HEK293 (cell line): Measurements from ENCODE around the gene REG3G.

Experiments used
- CTCF ChIA-PET: fragments of 350-600 bp; formaldehyde crosslinking; extraction: SDS; loops from one replicate; lab custom pipeline; 2021; ENCODE audit warnings: antibody characterized with exemption; lab: Yijun Ruan, JAX
- POLR2A ChIA-PET: fragments of 300-600 bp; formaldehyde crosslinking; extraction: SDS; loops from one replicate; lab custom pipeline; 2020; ENCODE audit warnings: antibody characterized with exemption, inconsistent platforms; lab: Yijun Ruan, JAX
- H3K27ac ChIP-seq: fragments of 200-500 bp; sonication (Bioruptor generic); 2 replicates; pipeline ENCODE4 v1.5.1; 2014; ENCODE audit warnings: low read depth, low read length, control low read depth, inconsistent platforms; ENCODE audit errors: extremely low read depth
- H3K36me3 ChIP-seq, 2 experiments: fragments of 200-500 bp in 1 of 2; sonication (Bioruptor generic) in 1 of 2; 1 replicate in 1 of 2; 2 replicates in 1 of 2; pipeline ENCODE4 v1.5.1; 2014 to 2017; ENCODE audit warnings: inconsistent platforms in 2 of 2, low read length in 2 of 2; ENCODE audit not compliant: control insufficient read depth in 2 of 2, insufficient read depth in 1 of 2
- H3K4me1 ChIP-seq: fragments of 200-500 bp; sonication (Bioruptor generic); 2 replicates; pipeline ENCODE4 v1.5.1; 2014; ENCODE audit warnings: mild to moderate bottlenecking, low read length, inconsistent platforms; ENCODE audit not compliant: control insufficient read depth, insufficient read depth
- H3K4me3 ChIP-seq: 2 replicates; pipeline ENCODE4 v1.5.1; 2011; ENCODE audit warnings: low read depth, mild to moderate bottlenecking, control low read depth, low read length, moderate library complexity
- H3K9me3 ChIP-seq: fragments of 200-500 bp; sonication (Bioruptor generic); 2 replicates; pipeline ENCODE4 v1.5.1; 2014; ENCODE audit warnings: low read depth, low read length, inconsistent platforms; ENCODE audit not compliant: control insufficient read depth, insufficient read depth
- ATF2 ChIP-seq: fragments of 450-650 bp; formaldehyde crosslinking; IDR thresholded peaks from 2 replicates; pipeline ENCODE4 v1.5.1; 2016; ENCODE audit warnings: missing biosample characterization, missing genetic modification characterization, low read depth
- FEZF1 ChIP-seq: fragments of 450-650 bp; formaldehyde crosslinking; IDR thresholded peaks from 2 replicates; pipeline ENCODE4 v1.5.1; 2016; ENCODE audit warnings: missing biosample characterization, missing genetic modification characterization
- GLIS1 ChIP-seq: fragments of 450-650 bp; formaldehyde crosslinking; IDR thresholded peaks from 2 replicates; pipeline ENCODE4 v1.5.1; 2016; ENCODE audit warnings: missing biosample characterization, missing genetic modification characterization
- GLIS2 ChIP-seq: fragments of 450-650 bp; formaldehyde crosslinking; IDR thresholded peaks from 2 replicates; pipeline ENCODE4 v1.5.1; 2016; ENCODE audit warnings: missing biosample characterization, missing genetic modification characterization
- HOXA7 ChIP-seq: sonication (generic); formaldehyde crosslinking; IDR thresholded peaks from 2 replicates; pipeline ENCODE4 v1.8.1; 2022; ENCODE audit warnings: missing genetic modification reagents, borderline replicate concordance
- KLF1 ChIP-seq: fragments of 450-650 bp; formaldehyde crosslinking; IDR thresholded peaks from 2 replicates; pipeline ENCODE4 v1.5.1; 2016; ENCODE audit warnings: missing biosample characterization, missing genetic modification characterization
- KLF10 ChIP-seq: fragments of 450-650 bp; IDR thresholded peaks from 2 replicates; pipeline ENCODE4 v1.5.1; 2018; ENCODE audit warnings: missing biosample characterization, mild to moderate bottlenecking, missing genetic modification characterization
- PRDM4 ChIP-seq: fragments of 450-650 bp; formaldehyde crosslinking; IDR thresholded peaks from 2 replicates; pipeline ENCODE4 v1.5.1; 2017; ENCODE audit warnings: missing biosample characterization, missing genetic modification characterization
- REST ChIP-seq: fragments of 450-650 bp; formaldehyde crosslinking; IDR thresholded peaks from 2 replicates; pipeline ENCODE4 v1.5.1; 2016; ENCODE audit warnings: missing biosample characterization, missing genetic modification characterization
- SALL2 ChIP-seq: fragments of 450-650 bp; formaldehyde crosslinking; IDR thresholded peaks from 2 replicates; pipeline ENCODE4 v1.5.0; 2017; ENCODE audit warnings: missing biosample characterization, mild to moderate bottlenecking, missing genetic modification characterization, borderline replicate concordance
- SP7 ChIP-seq: fragments of 450-650 bp; formaldehyde crosslinking; IDR thresholded peaks from 2 replicates; pipeline ENCODE4 v1.5.1; 2016; ENCODE audit warnings: missing biosample characterization, missing genetic modification characterization
- WT1 ChIP-seq: fragments of 450-650 bp; formaldehyde crosslinking; IDR thresholded peaks from 2 replicates; pipeline ENCODE4 v1.5.1; 2016; ENCODE audit warnings: missing biosample characterization, missing genetic modification characterization
- ZBTB17 ChIP-seq: fragments of 450-650 bp; formaldehyde crosslinking; IDR thresholded peaks from 2 replicates; pipeline ENCODE4 v1.5.1; 2016; ENCODE audit warnings: missing biosample characterization, missing genetic modification characterization
- ZBTB21 ChIP-seq: fragments of 450-650 bp; formaldehyde crosslinking; IDR thresholded peaks from 2 replicates; pipeline ENCODE4 v1.5.1; 2017; ENCODE audit warnings: missing biosample characterization, missing genetic modification characterization
- ZNF10 ChIP-seq: fragments of 450-650 bp; formaldehyde crosslinking; IDR thresholded peaks from 2 replicates; pipeline ENCODE4 v1.5.1; 2017; ENCODE audit warnings: missing biosample characterization, missing genetic modification characterization
- ZNF2 ChIP-seq: fragments of 450-650 bp; formaldehyde crosslinking; IDR thresholded peaks from 2 replicates; pipeline ENCODE4 v1.5.1; 2016; ENCODE audit warnings: missing biosample characterization, missing genetic modification characterization
- ZNF211 ChIP-seq: fragments of 450-650 bp; formaldehyde crosslinking; IDR thresholded peaks from 2 replicates; pipeline ENCODE4 v1.5.1; 2016; ENCODE audit warnings: low read depth, missing biosample characterization, missing genetic modification characterization
- ZNF24 ChIP-seq: fragments of 450-650 bp; formaldehyde crosslinking; IDR thresholded peaks from 2 replicates; pipeline ENCODE4 v1.5.1; 2016; ENCODE audit warnings: missing biosample characterization, missing genetic modification characterization
- ZNF292 ChIP-seq: fragments of 450-650 bp; formaldehyde crosslinking; IDR thresholded peaks from 2 replicates; pipeline ENCODE4 v1.5.1; 2016; ENCODE audit warnings: low read depth, missing biosample characterization, missing genetic modification characterization, borderline replicate concordance
- ZNF37A ChIP-seq: fragments of 450-650 bp; IDR thresholded peaks from 2 replicates; pipeline ENCODE4 v1.5.1; 2018; ENCODE audit warnings: missing biosample characterization, missing genetic modification characterization
- ZNF548 ChIP-seq: fragments of 450-650 bp; formaldehyde crosslinking; IDR thresholded peaks from 2 replicates; pipeline ENCODE4 v1.5.1; 2016; ENCODE audit warnings: missing biosample characterization, missing genetic modification characterization
- ZNF561 ChIP-seq: fragments of 450-650 bp; IDR thresholded peaks from 2 replicates; pipeline ENCODE4 v1.5.1; 2018; ENCODE audit warnings: missing biosample characterization, missing genetic modification characterization, borderline replicate concordance
- ZNF596 ChIP-seq: fragments of 450-650 bp; IDR thresholded peaks from 2 replicates; pipeline ENCODE4 v1.5.0; 2018; ENCODE audit warnings: missing biosample characterization, mild to moderate bottlenecking, missing genetic modification characterization, moderate library complexity
- ZNF621 ChIP-seq: fragments of 450-650 bp; formaldehyde crosslinking; IDR thresholded peaks from 2 replicates; pipeline ENCODE4 v1.5.1; 2017; ENCODE audit warnings: missing biosample characterization, missing genetic modification characterization
- ZNF624 ChIP-seq: fragments of 450-650 bp; formaldehyde crosslinking; IDR thresholded peaks from 2 replicates; pipeline ENCODE4 v1.5.1; 2017; ENCODE audit warnings: missing biosample characterization, missing genetic modification characterization
- ZXDB ChIP-seq: fragments of 450-650 bp; formaldehyde crosslinking; IDR thresholded peaks from 2 replicates; pipeline ENCODE4 v1.5.1; 2016; ENCODE audit warnings: missing biosample characterization, missing genetic modification characterization

Gene REG3G

GRCh38 chr2:78982638-78983330, 42.7 kb upstream of the REG3G start:
- TF ChIP-seq ZBTB17 (tag by site-specific recombination) (no peak), ZNF548 (tag by site-specific recombination) (no peak), ZNF2 (tag by site-specific recombination) (no peak), HOXA7 (no peak), SP7 (tag by site-specific recombination) (no peak), FEZF1 (tag by site-specific recombination) (no peak), ATF2 (tag by site-specific recombination) (no peak), ZNF292 (tag by site-specific recombination) (no peak), WT1 (tag by site-specific recombination) (no peak), ZBTB21 (tag by site-specific recombination) (no peak), GLIS1 (no peak), ZNF624 (no peak), ZNF10 (tag by site-specific recombination) (no peak), REST (tag by site-specific recombination) (no peak), ZXDB (tag by site-specific recombination) (no peak)
- ChIA-PET CTCF (interaction anchor here (0.6 to 1.3 kb wide), 2 partner anchors 9 to 904 kb away, joined by 3 to 4 read pairs; no protein-coding TSS in a partner anchor), POLR2A (no interaction called here)

GRCh38 chr2:78984386-78984785, 41.1 kb upstream of the REG3G start:
- TF ChIP-seq ZNF211 (tag by site-specific recombination), result no peak
- no peak for TF ChIP-seq ZNF621 (tag by site-specific recombination)
- TF ChIP-seq ZNF24, result no peak
- TF ChIP-seq ZNF2 (tag by site-specific recombination), result no peak
- no peak for TF ChIP-seq KLF10 (tag by site-specific recombination)
- TF ChIP-seq PRDM4 (tag by site-specific recombination), result no peak
- no peak for TF ChIP-seq WT1 (tag by site-specific recombination)
- no peak for TF ChIP-seq KLF1 (tag by site-specific recombination)
- TF ChIP-seq SALL2 (tag by site-specific recombination), result no peak
- no peak for TF ChIP-seq GLIS2 (tag by site-specific recombination)
- no peak for TF ChIP-seq ZNF37A
- no peak for TF ChIP-seq ZNF561 (tag by site-specific recombination)
- no peak for TF ChIP-seq ZNF596
- TF ChIP-seq, all 188 proteins: peak for 0

More at GRCh38 chr2:78982638-78983330, 42.7 kb upstream of the REG3G start:
- Histone ChIP-seq H3K36me3 (no peaks in the 10 kb centered on the region), H3K4me1 (no peaks in the 10 kb centered on the region), H3K4me3 (no peak overlapping the region), H3K27ac (no peak overlapping the region), H3K9me3 (no peaks in the 10 kb centered on the region)

More at GRCh38 chr2:78984386-78984785, 41.1 kb upstream of the REG3G start:
- ChIA-PET CTCF (no interaction called here), POLR2A (no interaction called here)
- Histone ChIP-seq H3K36me3 (no peaks in the 10 kb centered on the region), H3K4me1 (no peaks in the 10 kb centered on the region), H3K9me3 (no peaks in the 10 kb centered on the region), H3K4me3 (no peak overlapping the region), H3K27ac (no peak overlapping the region)
